GM21825 (cell line): ENCODE results near the gene TUT7.
"Not testable (repeated sequence)": the region's sequence is repeated elsewhere in the genome, so short reads cannot be mapped to it uniquely, and the experiment has no call there.

Source experiments
- ATAC-seq: cut with Tn5 transposase; IDR thresholded peaks from one replicate; pipeline ENCODE4 v1.9.1; 2021; ENCODE audit warnings: mild to moderate bottlenecking, moderate library complexity; ENCODE audit not compliant: unreplicated experiment

The TUT7 gene

DNA sequence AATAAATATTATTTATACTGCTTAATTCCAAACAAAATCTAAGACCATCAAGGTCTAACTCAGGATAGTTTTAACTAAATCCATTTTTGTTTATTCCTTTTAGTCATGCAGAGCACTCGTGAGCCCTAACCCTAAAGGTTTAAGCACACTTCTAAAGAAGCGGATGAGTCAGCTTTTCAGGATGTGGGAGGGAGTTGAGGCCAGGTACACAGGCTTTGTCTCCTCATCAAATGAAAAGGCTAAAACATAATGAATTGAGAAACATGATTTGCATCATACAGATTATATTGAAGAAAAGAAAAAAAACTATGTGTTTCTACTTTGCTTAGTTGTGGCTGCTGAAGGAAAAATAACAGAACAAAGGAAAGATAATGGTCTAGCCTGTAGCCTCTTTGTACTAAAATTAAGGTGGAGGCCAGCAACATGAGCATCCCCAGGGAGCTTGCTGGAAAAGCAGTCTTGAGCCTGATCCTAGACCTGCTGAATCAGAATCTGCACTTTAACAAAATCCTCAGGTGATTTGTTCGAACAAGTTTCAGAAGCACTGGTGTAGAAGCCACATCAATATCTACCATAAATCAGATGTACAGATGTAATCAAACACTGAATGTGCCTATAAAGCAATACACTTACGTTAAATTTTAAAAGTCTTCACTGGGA lies 50.8 kb downstream of the TUT7 start:
- ATAC-seq = no peak

- ATAC-seq = no peak
These were observed 52.5 kb downstream of the TUT7 start for GRCh38 chr9:86301686-86302085.

- no peak for ATAC-seq
These were observed 53.5 kb downstream of the TUT7 start for GRCh38 chr9:86300701-86301100.

DNA sequence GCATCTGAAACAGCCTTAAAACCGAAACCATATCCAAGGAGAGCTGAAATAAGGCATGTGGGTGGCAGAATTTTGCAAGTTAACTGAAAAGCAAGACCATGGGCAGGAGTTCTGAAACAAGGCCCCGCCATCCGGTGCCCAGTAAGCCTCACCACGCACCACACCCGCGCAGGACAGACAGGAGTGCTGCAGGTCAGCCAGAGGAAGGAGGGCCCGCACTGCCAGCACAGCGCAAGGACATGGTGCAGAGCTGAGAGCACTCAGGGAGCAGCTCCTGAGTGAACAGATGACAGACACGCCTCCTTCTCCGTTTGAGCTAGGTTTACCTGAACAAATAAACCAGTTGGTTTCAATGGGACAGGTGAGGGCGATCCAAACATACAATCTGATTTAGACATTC lies 55.3 kb downstream of the TUT7 start:
- ATAC-seq = no peak

DNA sequence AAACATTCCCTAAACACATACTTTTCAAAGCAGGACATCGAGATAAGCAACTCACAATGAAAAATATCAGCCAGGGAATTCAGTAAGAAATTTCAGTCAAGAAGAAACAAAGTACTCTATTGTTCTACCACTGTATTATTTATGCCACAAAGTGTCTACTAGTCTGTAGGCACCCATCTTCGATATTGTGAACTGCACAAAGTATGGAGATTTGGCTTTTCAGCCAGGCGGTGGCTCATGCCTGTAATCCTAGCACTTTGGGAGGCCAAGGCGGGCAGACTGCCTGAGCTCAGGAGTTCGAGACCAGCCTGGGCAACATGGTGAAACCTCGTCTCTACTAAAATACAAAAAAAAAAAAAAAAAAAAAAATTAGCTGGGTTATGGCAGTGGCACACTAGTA lies 63.9 kb downstream of the TUT7 start:
- not testable (repeated sequence) for ATAC-seq

DNA sequence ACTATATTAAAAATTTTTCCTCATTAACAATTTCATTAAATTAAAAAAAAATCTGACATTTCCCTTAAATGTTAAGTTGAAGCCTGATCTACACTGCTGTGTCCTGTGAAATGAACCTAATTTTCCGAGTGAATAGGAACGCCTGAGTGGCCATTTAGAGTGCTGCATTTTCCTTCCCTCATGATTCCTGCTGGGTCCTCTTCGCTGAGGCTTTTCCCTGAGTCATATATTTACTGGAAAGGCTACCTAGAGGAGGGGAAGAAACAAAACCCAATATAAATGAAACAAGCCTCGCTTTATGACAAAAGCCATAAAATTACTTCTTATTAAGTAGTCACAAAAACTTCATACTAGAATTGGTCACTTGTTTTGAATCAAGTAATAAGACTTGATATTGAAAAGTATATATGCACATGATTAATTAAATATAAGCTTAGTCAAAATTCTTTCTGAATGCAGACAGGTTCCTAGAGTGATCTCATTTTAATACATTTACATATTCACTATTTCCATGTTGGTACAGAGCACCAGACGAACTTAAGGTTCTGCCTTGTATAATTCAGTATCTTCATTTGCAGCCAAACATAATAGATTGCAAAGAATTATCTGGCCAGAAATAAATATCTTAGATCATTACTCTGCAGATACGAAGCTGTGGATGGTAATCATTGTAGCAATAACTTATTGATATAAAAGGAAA lies 65.6 kb downstream of the TUT7 start:
- ATAC-seq = no peak

GRCh38 chr9:86287013-86287412 lies 67.2 kb downstream of the TUT7 start:
- ATAC-seq = no peak

DNA sequence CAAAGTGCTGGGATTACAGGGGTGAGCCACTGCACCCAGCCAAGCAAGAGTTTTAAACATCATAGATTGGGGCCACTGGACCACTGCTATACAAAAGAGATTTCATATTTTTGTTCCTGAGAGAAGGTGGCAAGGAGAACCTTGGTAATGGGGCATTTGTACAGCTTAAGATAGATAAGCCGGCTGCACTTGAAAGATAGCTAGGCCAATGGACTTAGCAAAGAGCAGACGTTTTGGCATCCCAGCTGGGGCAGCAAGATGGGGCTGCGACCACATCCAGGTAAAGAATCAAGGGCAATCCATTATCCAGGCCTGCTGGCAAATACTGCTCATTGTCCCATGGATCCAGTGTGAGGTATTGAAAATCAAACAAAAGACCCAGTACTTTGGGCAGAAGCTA lies 67.9 kb downstream of the TUT7 start:
- ATAC-seq = no peak

- ATAC-seq = no peak
These were observed 68.9 kb downstream of the TUT7 start for GRCh38 chr9:86285261-86285660.

- peak; percentile 13 for ATAC-seq
These were observed 71.2 kb downstream of the TUT7 start for GRCh38 chr9:86282979-86283535.

DNA sequence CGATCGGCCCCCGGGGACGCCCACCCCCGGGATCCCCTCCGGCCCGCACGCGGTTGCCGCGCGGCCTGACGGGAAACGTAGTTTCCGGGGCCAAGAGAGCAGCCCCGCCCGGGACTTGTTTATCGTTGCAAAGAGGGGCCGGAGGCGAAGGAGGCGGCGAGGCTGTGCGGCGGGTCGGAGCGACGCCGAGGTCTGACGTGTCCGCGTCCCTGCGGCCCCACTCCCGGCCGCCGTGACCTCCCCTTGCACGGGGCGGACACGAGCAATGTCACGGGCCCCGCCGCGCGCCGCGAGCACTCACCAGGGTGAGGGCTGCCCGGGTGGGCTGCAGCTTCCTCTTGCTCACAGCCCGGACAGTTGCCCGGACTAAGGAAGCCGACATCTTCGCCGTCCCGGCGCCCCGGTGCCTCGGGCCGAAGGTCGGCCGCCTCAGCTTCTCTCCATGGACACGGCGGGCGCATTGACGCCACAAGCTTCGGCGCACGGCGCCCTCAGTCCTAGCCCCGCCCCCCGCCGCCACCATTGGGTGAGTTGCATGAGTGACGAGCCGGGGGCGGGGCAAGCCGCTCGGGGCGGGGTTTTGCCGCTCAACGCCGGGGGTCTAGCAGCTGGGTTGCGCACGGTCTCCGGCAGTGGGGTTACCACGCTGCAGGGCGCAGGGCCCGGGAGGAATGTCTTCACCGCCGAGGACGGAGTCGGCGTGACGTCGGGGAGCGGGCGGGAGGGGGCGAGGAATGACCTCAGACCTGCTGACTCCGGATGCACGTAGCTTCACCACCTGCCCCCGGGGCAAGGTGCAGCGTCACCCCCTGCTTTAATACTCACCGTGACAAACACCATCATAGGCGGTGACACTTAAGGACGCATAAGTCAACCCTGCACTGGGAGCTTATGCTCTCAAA lies 71.9 kb downstream of the TUT7 start, which contains the start of gene ISCA1:
TSS of gene ISCA1 (minus strand) at position 462 of the 902 bp plus-strand sequence. CDS start at position 382, 80 bp downstream.
- ATAC-seq = peak; percentile 77

GRCh38 chr9:86281593-86282076 lies 72.6 kb downstream of the TUT7 start:
- peak; percentile 20 for ATAC-seq

- no peak for ATAC-seq
These were observed 73.6 kb downstream of the TUT7 start for GRCh38 chr9:86280580-86280979.

DNA sequence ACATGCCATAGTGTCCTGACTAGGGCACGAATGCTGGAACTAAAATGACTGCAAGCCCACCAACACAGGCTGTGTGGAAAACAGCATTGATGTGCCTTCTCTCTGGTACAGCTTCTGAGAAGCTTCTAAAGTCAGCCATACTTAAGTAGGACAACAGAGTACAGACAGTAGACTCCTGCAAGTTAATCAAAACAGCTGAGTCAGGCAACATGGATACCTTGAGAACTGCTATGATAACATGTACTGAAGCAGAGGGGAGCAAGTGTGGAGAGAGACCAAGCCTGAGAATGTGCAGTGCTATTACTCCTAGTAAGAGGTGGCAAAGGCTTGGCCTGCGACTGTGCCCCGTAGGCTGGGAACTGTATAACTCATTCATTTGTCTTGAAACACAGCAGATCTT lies 74.4 kb downstream of the TUT7 start:
- no peak for ATAC-seq

GRCh38 chr9:86277072-86277471 lies 77.1 kb downstream of the TUT7 start:
- ATAC-seq = no peak

GRCh38 chr9:86275962-86276361 lies 78.2 kb downstream of the TUT7 start:
- no peak for ATAC-seq

GRCh38 chr9:86274821-86275643 lies 79.2 kb downstream of the TUT7 start:
- ATAC-seq = no peak

DNA sequence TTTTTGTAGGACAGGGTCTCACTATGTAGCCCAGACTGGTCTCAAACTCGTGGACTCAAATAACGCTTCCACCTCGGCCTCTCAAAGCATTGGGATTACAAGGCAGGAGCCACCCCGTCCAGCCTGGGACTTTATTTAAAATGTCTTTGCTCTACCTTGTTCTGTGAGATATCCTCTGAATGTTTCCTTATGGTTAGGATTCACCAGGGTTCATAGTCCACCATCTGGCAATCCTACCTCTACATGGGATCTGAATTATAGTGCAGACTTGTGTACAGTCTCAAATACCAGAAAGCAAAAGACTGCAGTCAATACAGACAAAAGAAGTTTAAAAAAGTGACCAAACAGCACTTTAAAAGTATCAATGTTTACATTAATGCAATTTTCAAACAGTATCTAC lies 82.0 kb downstream of the TUT7 start:
- ATAC-seq = no peak

DNA sequence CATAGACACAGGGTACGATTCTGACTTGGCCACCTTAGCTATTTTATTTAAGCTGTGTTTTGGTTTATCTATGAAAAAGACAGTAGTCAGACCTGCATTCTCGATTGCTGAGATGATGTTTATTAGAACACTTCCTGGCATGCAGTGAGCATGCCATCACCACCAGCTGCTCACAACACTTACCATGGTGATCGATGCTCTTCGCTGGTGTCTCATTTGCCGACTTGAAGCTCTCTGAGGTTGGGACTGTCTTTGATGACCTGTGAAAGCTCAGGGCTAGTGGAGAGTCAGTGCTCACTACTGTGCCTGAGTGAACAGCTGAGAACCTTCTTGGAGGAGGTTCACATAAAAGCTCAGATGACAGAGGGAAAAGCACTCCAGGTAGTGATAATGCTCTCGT lies 90.3 kb downstream of the TUT7 start:
- no peak for ATAC-seq

- ATAC-seq = no peak
These were observed 91.7 kb downstream of the TUT7 start for GRCh38 chr9:86262492-86262891.
